HT1080 (cell line): ENCODE results near the gene UQCRFS1. TPM values are rescaled to one million over a fixed set of nuclear protein-coding genes. Genes with fewer than 3 reads are reported as not detected.
"Not testable (repeated sequence)": the region's sequence is repeated elsewhere in the genome, so short reads cannot be mapped to it uniquely, and the experiment has no call there.

Experiments
- DNase-seq: peaks from one replicate; pipeline ENCODE4 v3.0.0-alpha.2; 2015; ENCODE audit warnings: low read depth
- polyA plus RNA-seq, 2 experiments: library from polyadenylated mRNA; depleted of rRNA; stranded (reverse); fragments of >200 nt; gene quantifications; 2 replicates each; pipeline ENCODE4 v1.2.3, GENCODE V29; 2015
- total RNA-seq: library from RNA; depleted of rRNA; stranded (reverse); fragments of >200 nt; shearing (Covaris generic); gene quantifications from 2 replicates; pipeline ENCODE4 v1.2.3, GENCODE V29; 2014; rRNA removed

The UQCRFS1 gene
- 67.7 and 84.0 TPM in 2 replicates for total RNA-seq
- 43.3 and 54.3 TPM in 2 replicates for polyA plus RNA-seq (2015; cell fraction: cytosol; rRNA removed)
- 19.5 and 20.7 TPM in 2 replicates for polyA plus RNA-seq (2015; cell fraction: nucleus; rRNA removed)

DNA sequence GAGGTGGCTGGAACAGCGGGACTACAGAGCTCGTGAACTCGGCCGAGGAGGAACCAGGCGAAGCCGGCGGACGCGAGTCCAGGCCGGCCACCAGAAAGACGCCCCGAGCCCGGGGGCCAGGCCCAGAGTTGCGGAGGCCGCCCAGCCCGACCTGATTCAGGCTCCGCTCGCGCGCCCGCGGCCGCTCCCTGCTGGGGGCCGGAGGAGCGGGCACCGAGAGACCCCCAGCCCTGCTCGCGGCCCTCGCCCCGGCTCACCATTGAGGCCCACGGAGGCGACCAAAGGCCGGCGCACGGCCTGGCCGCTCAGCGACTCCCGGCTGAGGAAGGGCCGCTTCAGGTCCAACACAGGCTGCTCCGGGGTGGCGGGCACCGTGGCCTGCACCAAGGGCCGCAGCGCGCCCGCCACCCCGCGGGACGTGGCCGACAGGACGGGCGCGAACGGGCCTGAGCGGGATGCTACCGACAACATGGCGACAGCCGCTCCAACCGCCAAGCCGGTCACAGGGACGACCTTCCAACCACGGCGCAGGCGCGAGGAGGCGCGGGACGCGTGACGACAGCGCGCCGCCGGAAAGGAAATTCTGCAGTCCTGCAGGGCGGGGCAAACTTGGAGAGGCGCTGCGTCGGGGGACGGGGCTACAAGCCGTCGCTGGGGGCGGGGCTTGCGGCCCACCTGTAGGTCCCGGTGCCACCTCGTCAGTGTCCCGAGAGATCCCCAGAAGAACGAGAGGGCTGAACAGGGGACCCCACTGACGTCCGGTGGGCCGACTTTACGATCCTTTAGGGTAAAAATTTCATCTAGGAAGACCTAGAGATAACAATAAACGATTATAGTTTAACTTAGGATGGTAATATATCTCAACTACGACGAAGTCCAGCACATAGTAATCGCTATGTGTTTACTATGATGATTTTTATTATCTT, at the start of gene UQCRFS1:
Gene UQCRFS1, minus strand, starts transcription at position 504 of the 926 bp plus-strand sequence. Its CDS starts 33 bp downstream, at position 471.
- peak; percentile 87 for DNase-seq

- no peak for DNase-seq
Measured at GRCh38 chr19:29262085-29262484, 49.1 kb upstream of the UQCRFS1 start.

DNA sequence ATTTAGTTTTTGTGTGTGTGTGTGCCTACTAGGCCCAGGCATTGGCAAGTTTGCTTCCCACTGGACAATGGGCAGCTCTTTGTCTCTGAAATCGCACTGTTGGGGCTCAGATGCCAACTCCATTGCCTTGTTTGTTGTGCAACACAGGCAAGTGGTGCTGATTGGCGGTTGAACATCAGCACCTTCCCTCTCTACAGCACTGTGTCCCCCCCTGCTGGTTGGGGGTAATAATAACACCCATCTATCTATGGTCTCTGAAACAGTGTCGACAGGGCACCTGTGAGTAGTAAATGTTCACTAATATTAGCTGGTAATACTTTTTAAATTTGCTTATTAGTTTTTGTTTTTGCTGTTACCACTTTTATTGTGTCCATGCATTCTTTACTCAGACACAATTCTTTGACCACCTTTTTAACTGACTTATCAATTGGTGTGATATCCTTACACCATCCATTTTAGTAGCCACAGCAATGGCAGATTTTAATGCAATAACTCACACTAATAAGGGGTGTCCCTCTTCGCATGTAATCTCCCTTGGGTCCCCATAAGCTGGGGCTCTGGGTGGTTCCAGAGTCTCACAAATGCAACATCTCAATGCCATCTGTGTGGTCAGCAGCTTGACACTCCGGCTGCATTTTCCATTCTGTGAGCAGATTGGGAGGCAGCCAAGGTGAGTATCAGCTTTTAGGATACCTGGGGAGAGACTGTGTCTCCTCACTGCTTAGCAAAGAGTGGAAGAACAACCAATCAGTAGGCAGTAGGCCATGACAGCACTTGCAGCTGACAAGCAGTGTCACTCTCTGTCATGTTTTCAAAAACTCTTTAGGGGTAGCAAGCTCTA, 47.7 kb upstream of the UQCRFS1 start:
- peak; percentile 41 for DNase-seq

GRCh38 chr19:29259867-29260281, 46.9 kb upstream of the UQCRFS1 start:
- no peak for DNase-seq

- peak; percentile 13 for DNase-seq
Measured at GRCh38 chr19:29259153-29259552, 46.2 kb upstream of the UQCRFS1 start.

DNA sequence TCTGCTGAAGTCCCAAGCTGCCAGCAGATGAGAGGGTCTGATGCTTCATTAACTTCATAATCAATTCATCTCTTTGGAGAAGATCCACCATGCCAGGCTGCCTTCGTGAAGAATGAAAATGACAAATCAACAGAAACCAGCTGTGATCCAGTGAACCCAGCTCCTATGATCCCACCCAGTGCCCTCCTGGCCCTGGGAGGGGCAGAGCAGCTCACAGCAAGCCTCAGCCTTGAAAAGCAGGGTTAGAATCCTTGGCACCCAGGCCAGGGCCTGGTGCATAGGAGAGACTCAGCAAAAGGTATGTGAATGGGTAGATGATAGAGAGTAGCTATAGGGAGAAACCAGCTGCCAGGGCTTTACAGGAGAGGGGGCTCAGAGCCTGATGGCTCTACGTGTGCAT, 43.6 kb upstream of the UQCRFS1 start:
- no peak for DNase-seq

GRCh38 chr19:29255912-29256311, 43.0 kb upstream of the UQCRFS1 start:
- no peak for DNase-seq

DNA sequence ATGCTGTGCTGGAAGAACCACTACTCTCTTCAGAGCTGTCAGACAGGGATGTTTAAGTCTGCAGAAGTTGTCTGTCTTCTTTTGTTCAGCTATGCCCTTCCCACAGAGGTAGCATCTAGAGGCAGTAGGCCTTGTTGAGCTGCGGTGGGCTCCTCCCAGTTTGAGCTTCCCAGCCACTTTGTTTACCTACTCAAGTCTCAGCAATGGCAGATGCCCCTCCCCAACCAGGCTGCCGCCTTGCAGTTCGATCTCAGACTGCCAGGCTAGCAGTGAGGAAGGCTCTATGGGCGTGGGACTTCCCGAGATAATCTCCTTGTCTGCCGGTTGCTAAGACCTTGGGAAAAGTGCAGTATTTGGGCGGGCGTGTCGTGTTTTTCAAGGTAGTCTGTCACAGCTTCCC, 42.1 kb upstream of the UQCRFS1 start:
- no peak for DNase-seq

- DNase-seq: not testable (repeated sequence)
Measured at GRCh38 chr19:29249798-29250197, 36.8 kb upstream of the UQCRFS1 start.

DNA sequence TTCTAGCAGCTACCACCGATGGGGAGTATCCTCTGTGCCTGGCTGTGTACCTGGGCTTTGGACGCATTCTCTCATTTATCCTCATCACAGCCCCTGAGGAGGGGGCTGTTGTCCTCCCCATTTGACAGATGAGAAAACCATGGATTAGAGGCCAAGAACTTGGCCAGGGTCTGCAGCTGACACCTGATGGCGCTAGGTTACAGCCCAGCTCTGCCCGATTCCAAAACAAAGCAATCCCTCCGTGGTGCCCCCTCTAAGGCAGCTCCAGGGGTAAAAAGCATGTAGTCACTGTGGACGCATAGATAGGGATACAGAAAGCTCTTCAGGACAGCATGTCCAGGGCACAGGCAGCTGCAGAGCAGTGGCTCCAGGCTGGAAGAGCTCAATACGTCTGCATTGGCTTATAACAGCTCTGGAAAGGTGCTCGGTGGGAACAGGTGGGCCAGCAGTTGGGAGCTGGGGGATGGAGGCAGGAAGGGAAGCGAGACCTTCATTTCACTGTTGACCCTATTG, 35.4 kb upstream of the UQCRFS1 start:
- no peak for DNase-seq

DNA sequence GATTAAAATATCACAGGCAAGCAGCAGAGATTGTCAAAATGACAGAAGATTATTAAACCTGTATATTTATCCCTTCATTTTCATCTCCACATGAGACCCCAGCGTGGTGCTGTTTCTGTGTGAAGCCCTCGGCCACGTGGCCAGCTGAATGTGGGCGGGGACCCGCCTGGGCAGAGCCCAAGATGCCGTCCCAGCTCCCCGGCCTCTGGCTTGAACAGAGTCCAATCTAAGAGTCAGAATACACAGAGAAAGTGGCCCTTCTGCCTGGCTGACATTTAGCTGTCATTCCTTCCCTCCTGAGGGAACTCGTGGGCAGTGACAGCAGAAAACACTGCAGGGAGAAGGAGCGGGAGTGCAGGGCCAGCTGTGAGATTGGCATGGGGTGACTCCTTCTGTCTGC, 34.9 kb upstream of the UQCRFS1 start:
- no peak for DNase-seq

DNA sequence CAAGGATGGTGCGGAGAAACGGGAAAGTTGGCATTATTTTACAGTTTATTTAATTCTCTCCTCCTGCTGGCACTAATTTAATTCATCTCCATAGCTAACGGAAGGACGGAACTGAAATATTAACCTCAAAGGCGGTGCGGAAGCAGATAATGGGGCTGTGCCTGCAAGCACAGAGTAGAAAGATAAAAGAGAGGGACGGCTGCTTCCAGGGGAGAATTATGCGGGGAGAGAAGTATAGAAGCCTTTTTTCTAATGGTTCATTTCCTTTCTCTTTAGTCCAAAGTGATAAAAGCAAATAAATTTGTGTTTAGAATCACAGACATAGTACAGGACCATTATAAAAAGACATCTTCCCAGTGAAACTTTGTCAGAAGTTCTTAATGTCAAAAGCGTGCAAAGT, 34.5 kb upstream of the UQCRFS1 start:
- no peak for DNase-seq

GRCh38 chr19:29247051-29247450, 34.1 kb upstream of the UQCRFS1 start:
- no peak for DNase-seq

DNA sequence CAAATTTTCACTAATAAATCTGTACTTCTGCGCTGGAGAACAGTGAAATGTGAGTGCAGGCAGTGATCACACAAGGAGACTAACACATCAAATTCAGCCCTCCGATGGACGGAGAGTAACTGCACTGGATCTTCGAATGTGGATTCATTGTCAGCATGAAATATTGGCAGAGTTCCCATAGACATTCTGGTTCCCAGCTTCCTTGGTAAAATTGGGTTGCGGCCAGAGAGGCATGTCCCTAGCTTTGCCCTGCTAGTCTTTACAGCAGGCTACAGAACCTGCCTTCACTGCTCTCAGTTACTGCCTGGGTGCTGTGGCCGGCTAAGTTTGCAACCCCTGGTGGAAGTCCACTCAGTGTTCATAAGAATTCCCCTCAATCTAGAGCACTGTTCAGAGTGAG, 32.3 kb upstream of the UQCRFS1 start:
- DNase-seq: no peak

GRCh38 chr19:29241324-29241723, 28.4 kb upstream of the UQCRFS1 start:
- no peak for DNase-seq

- DNase-seq: no peak
Measured at GRCh38 chr19:29239213-29239776, 26.3 kb upstream of the UQCRFS1 start.

- DNase-seq: no peak
Measured at GRCh38 chr19:29233591-29233990, 20.6 kb upstream of the UQCRFS1 start.

- no peak for DNase-seq
Measured at GRCh38 chr19:29232315-29232852, 19.4 kb upstream of the UQCRFS1 start.

GRCh38 chr19:29231306-29231705, 18.4 kb upstream of the UQCRFS1 start:
- not testable (repeated sequence) for DNase-seq

GRCh38 chr19:29217616-29218015, 4.7 kb upstream of the UQCRFS1 start:
- DNase-seq: no peak

GRCh38 chr19:29216021-29216420, 3.1 kb upstream of the UQCRFS1 start:
- DNase-seq: no peak
